DOHH2 (cell line): ENCODE measurements around the gene CDKAL1.

Source experiments
- CTCF ChIP-seq: fragments of 200-600 bp; sonication (generic); IDR thresholded peaks from one replicate; pipeline ENCODE4 v1.5.1; 2014; ENCODE audit warnings: antibody characterized with exemption, mild to moderate bottlenecking, low read depth, low read length; ENCODE audit not compliant: poor library complexity, severe bottlenecking
- EZH2phosphoT487 ChIP-seq: fragments of 200-600 bp; sonication (generic); IDR thresholded peaks from 2 replicates; pipeline ENCODE4 v1.6.1; 2017; ENCODE audit warnings: borderline replicate concordance, mild to moderate bottlenecking, antibody characterized with exemption, low read length, moderate library complexity, mixed read lengths

GRCh38 chr6:20511852-20512251 is 22.4 kb upstream of the CDKAL1 start:
- TF ChIP-seq CTCF (no peak), EZH2phosphoT487 (no peak)
